ENCODE data around the gene TMEM144. TPM values are rescaled to one million over a fixed set of nuclear protein-coding genes. Genes with fewer than 3 reads are reported as not detected.

The TMEM144 gene
- total RNA-seq, 1 donor: 8.0 TPM

DNA sequence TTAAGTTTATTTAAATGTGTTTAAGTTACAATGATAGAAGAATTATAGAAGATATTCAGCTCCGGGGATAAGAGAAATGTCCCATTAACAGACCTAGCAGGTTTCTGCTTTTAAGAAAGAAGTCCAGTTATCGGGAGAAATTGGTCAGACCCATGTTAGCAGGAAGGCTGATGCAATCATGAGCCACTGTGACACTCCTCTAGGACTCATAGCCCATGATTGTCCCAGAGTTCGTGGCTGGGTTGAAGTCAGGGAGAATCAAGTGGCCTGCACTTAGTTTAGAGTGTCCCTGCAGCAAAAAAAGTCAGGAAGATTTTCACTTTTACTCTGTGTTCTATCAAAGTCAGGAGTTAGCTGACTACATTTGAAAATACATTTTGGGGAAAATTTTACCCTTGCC, 72.0 kb downstream of the TMEM144 start:
- Histone ChIP-seq H3K4me2 (ENCODE audit: insufficient read depth, low read length) (no peak overlapping the region), H3K4me3 (ENCODE audit: insufficient read depth, low read length) (no peak overlapping the region), H4K20me1 (ENCODE audit: insufficient read depth, low read length) (no peaks in the 10 kb centered on the region), H3K9me3 (ENCODE audit: low read depth, low read length) (no peaks in the 10 kb centered on the region), H3K4me1 (ENCODE audit: insufficient read depth, low read length) (no peaks in the 10 kb centered on the region), H3K27me3 (ENCODE audit: insufficient read depth, low read length) (no peaks in the 10 kb centered on the region), H3K36me3 (ENCODE audit: insufficient read depth, low read length) (no peaks in the 10 kb centered on the region), H2AFZ (ENCODE audit: low read length) (peak overlapping the region; percentile 53), H3K27ac (ENCODE audit: low read depth, low read length) (no peak overlapping the region), H3K79me2 (ENCODE audit: insufficient read depth, low read length) (no peaks in the 10 kb centered on the region)
- TF ChIP-seq, protein P1, sequence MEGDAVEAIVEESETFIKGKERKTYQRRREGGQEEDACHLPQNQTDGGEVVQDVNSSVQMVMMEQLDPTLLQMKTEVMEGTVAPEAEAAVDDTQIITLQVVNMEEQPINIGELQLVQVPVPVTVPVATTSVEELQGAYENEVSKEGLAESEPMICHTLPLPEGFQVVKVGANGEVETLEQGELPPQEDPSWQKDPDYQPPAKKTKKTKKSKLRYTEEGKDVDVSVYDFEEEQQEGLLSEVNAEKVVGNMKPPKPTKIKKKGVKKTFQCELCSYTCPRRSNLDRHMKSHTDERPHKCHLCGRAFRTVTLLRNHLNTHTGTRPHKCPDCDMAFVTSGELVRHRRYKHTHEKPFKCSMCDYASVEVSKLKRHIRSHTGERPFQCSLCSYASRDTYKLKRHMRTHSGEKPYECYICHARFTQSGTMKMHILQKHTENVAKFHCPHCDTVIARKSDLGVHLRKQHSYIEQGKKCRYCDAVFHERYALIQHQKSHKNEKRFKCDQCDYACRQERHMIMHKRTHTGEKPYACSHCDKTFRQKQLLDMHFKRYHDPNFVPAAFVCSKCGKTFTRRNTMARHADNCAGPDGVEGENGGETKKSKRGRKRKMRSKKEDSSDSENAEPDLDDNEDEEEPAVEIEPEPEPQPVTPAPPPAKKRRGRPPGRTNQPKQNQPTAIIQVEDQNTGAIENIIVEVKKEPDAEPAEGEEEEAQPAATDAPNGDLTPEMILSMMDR (IDR thresholded peaks at IDR 0.05; ENCODE audit: extremely low read depth, low read depth, low read length): no peak
- no peak for DNase-seq (ENCODE audit: insufficient read length, low spot score, missing footprints)

GRCh38 chr4:158285429-158286216, 75.3 kb downstream of the TMEM144 start:
- Histone ChIP-seq H3K9me3 (ENCODE audit: low read depth, low read length) (no peaks in the 10 kb centered on the region), H3K36me3 (ENCODE audit: insufficient read depth, low read length) (no peaks in the 10 kb centered on the region), H3K27ac (ENCODE audit: low read depth, low read length) (no peak overlapping the region), H3K4me2 (ENCODE audit: insufficient read depth, low read length) (no peak overlapping the region), H3K4me3 (ENCODE audit: insufficient read depth, low read length) (no peak overlapping the region), H3K27me3 (ENCODE audit: insufficient read depth, low read length) (no peaks in the 10 kb centered on the region), H3K79me2 (ENCODE audit: insufficient read depth, low read length) (no peaks in the 10 kb centered on the region), H3K4me1 (ENCODE audit: insufficient read depth, low read length) (no peaks in the 10 kb centered on the region), H4K20me1 (ENCODE audit: insufficient read depth, low read length) (no peaks in the 10 kb centered on the region), H2AFZ (ENCODE audit: low read length) (no peak overlapping the region)
- DNase-seq (ENCODE audit: insufficient read length, low spot score, missing footprints): no peak
- TF ChIP-seq, protein P1 (IDR thresholded peaks at IDR 0.05; ENCODE audit: extremely low read depth, low read depth, low read length): no peak

GRCh38 chr4:158290912-158291311, 80.6 kb downstream of the TMEM144 start:
- TF ChIP-seq, protein P1 (IDR thresholded peaks at IDR 0.05; ENCODE audit: extremely low read depth, low read depth, low read length): no peak
- Histone ChIP-seq H3K4me2 (ENCODE audit: insufficient read depth, low read length) (no peak overlapping the region), H3K79me2 (ENCODE audit: insufficient read depth, low read length) (no peaks in the 10 kb centered on the region), H3K36me3 (ENCODE audit: insufficient read depth, low read length) (no peaks in the 10 kb centered on the region), H3K9me3 (ENCODE audit: low read depth, low read length) (no peaks in the 10 kb centered on the region), H3K27me3 (ENCODE audit: insufficient read depth, low read length) (no peaks in the 10 kb centered on the region), H3K4me1 (ENCODE audit: insufficient read depth, low read length) (no peaks in the 10 kb centered on the region), H4K20me1 (ENCODE audit: insufficient read depth, low read length) (no peaks in the 10 kb centered on the region), H3K27ac (ENCODE audit: low read depth, low read length) (no peak overlapping the region), H3K4me3 (ENCODE audit: insufficient read depth, low read length) (no peak overlapping the region), H2AFZ (ENCODE audit: low read length) (no peak overlapping the region)
- no peak for DNase-seq (ENCODE audit: insufficient read length, low spot score, missing footprints)

GRCh38 chr4:158291334-158292055, 81.2 kb downstream of the TMEM144 start:
- TF ChIP-seq, protein P1 (IDR thresholded peaks at IDR 0.05; ENCODE audit: extremely low read depth, low read depth, low read length): no peak
- no peaks in the 10 kb centered on the region for H4K20me1 ChIP-seq (ENCODE audit: insufficient read depth, low read length)
- H3K9me3 ChIP-seq (ENCODE audit: low read depth, low read length): no peaks in the 10 kb centered on the region
- no peaks in the 10 kb centered on the region for H3K79me2 ChIP-seq (ENCODE audit: insufficient read depth, low read length)
- no peaks in the 10 kb centered on the region for H3K4me1 ChIP-seq (ENCODE audit: insufficient read depth, low read length)
- H2AFZ ChIP-seq (ENCODE audit: low read length): no peak overlapping the region
- H3K27ac ChIP-seq (ENCODE audit: low read depth, low read length): no peak overlapping the region
- no peaks in the 10 kb centered on the region for H3K27me3 ChIP-seq (ENCODE audit: insufficient read depth, low read length)
- no peak overlapping the region for H3K4me2 ChIP-seq (ENCODE audit: insufficient read depth, low read length)
- H3K36me3 ChIP-seq (ENCODE audit: insufficient read depth, low read length): no peaks in the 10 kb centered on the region
- no peak overlapping the region for H3K4me3 ChIP-seq (ENCODE audit: insufficient read depth, low read length)
- DNase-seq (ENCODE audit: insufficient read length, low spot score, missing footprints): no peak

Data from osteoblast (primary cell).